Ishikawa (cell line): ENCODE data around the gene NDUFC1.

Source experiments
- CEBPB ChIP-seq: IDR thresholded peaks from 2 replicates; pipeline ENCODE4 v1.6.1; 2012
- CREB1 ChIP-seq: IDR thresholded peaks from 2 replicates; pipeline ENCODE4 v1.6.1; 2012; ENCODE audit warnings: low read depth
- EGR1 ChIP-seq: IDR thresholded peaks from 2 replicates; pipeline ENCODE4 v1.6.1; 2012
- EP300 ChIP-seq: IDR thresholded peaks from 2 replicates; pipeline ENCODE4 v1.6.1; 2012; ENCODE audit warnings: borderline replicate concordance
- FOXM1 ChIP-seq: IDR thresholded peaks from 2 replicates; pipeline ENCODE4 v1.6.1; 2012; ENCODE audit warnings: low read depth, borderline replicate concordance
- MAX ChIP-seq: IDR thresholded peaks from 2 replicates; pipeline ENCODE4 v1.6.1; 2012
- NFIC ChIP-seq: IDR thresholded peaks from 2 replicates; pipeline ENCODE4 v1.6.1; 2012
- RAD21 ChIP-seq: IDR thresholded peaks from 2 replicates; pipeline ENCODE4 v1.6.1; 2012; ENCODE audit warnings: low read depth
- REST ChIP-seq: IDR thresholded peaks from 2 replicates; pipeline ENCODE4 v1.6.1; 2012; ENCODE audit warnings: low read depth, mild to moderate bottlenecking
- TAF1 ChIP-seq: IDR thresholded peaks from 2 replicates; pipeline ENCODE4 v1.6.1; 2012; ENCODE audit warnings: low read depth, mild to moderate bottlenecking
- TCF12 ChIP-seq: IDR thresholded peaks from 2 replicates; pipeline ENCODE4 v1.6.1; 2012; ENCODE audit warnings: low read depth
- TEAD4 ChIP-seq: IDR thresholded peaks from 2 replicates; pipeline ENCODE4 v1.6.1; 2012
- USF1 ChIP-seq: IDR thresholded peaks from 2 replicates; pipeline ENCODE4 v1.6.1; 2012
- YY1 ChIP-seq: IDR thresholded peaks from 2 replicates; pipeline ENCODE4 v1.6.1; 2012; ENCODE audit warnings: low read depth
- ZBTB7A ChIP-seq: IDR thresholded peaks from 2 replicates; pipeline ENCODE4 v1.6.1; 2012; ENCODE audit warnings: low read depth

The NDUFC1 gene

GRCh38 chr4:139267301-139267700, 35.0 kb downstream of the NDUFC1 start:
- TF ChIP-seq CEBPB (no peak), FOXM1 (no peak), REST (no peak), MAX (no peak), EGR1 (no peak), TEAD4 (no peak), NFIC (no peak), USF1 (no peak)

GRCh38 chr4:139266583-139267257, 35.6 kb downstream of the NDUFC1 start:
- TF ChIP-seq FOXM1 (no peak), USF1 (no peak), CEBPB (no peak), NFIC (no peak), EP300 (no peak), RAD21 (no peak), TEAD4 (no peak), ZBTB7A (no peak), EGR1 (no peak), MAX (no peak), REST (no peak), YY1 (no peak), CREB1 (no peak)

GRCh38 chr4:139266208-139266582, 36.1 kb downstream of the NDUFC1 start:
- no peak for TF ChIP-seq ZBTB7A

- no peak for TF ChIP-seq REST
Observed at GRCh38 chr4:139265654-139266053, 36.6 kb downstream of the NDUFC1 start.

- no peak for TF ChIP-seq TEAD4
- no peak for TF ChIP-seq MAX
- no peak for TF ChIP-seq NFIC
- TF ChIP-seq CEBPB: no peak
- no peak for TF ChIP-seq YY1
- no peak for TF ChIP-seq EP300
- no peak for TF ChIP-seq RAD21
- TF ChIP-seq CREB1: no peak
- TF ChIP-seq REST: no peak
- TF ChIP-seq TCF12: no peak
- TF ChIP-seq FOXM1: no peak
- no peak for TF ChIP-seq ZBTB7A
- no peak for TF ChIP-seq USF1
- TF ChIP-seq EGR1: no peak
- no peak for TF ChIP-seq TAF1
Observed at GRCh38 chr4:139256349-139256748, 45.9 kb downstream of the NDUFC1 start.
